OCI-LY3 (cell line): Measurements from ENCODE around the gene EEF2K.

ENCODE experiments used
- H2AFZ ChIP-seq: fragments of 200-600, 300-600 bp; shearing (Covaris generic); 2 replicates; pipeline ENCODE4 v1.6.0; 2014; ENCODE audit warnings: antibody characterized with exemption, low read depth, low read length
- H3K27ac ChIP-seq: fragments of 200-600, 300-600 bp; sonication (generic); 2 replicates; pipeline ENCODE4 v1.5.1; 2014; ENCODE audit warnings: mild to moderate bottlenecking, low read length, moderate library complexity, mixed read lengths
- H3K27me3 ChIP-seq: fragments of 200-600, 300-600 bp; sonication (generic); 2 replicates; pipeline ENCODE4 v1.6.1; 2014; ENCODE audit warnings: low read depth, low read length, mixed read lengths
- H3K36me3 ChIP-seq: fragments of 200-600, 300-600 bp; sonication (generic); replicated peaks from 2 replicates; pipeline ENCODE3; 2014; ENCODE audit warnings: low read depth, low read length, mixed read lengths
- H3K4me1 ChIP-seq: fragments of 300-600, 200-600 bp; sonication (generic); 2 replicates; pipeline ENCODE4 v1.6.1; 2014; ENCODE audit warnings: low read length, mixed read lengths
- H3K4me2 ChIP-seq: fragments of 200-600, 300-600 bp; sonication (generic); 2 replicates; pipeline ENCODE4 v1.6.1; 2014; ENCODE audit warnings: low read length, mixed read lengths
- H3K4me3 ChIP-seq: fragments of 300-600, 200-600 bp; sonication (generic); 2 replicates; pipeline ENCODE4 v1.5.1; 2014; ENCODE audit warnings: antibody characterized with exemption, mild to moderate bottlenecking, low read length, moderate library complexity
- H3K79me2 ChIP-seq: fragments of 300-600, 200-600 bp; shearing (Covaris generic); 2 replicates; pipeline ENCODE4 v1.6.1; 2014; ENCODE audit warnings: mild to moderate bottlenecking, low read length, mixed read lengths
- H3K9ac ChIP-seq: fragments of 300-600, 200-600 bp; shearing (Covaris generic); 2 replicates; pipeline ENCODE4 v1.6.0; 2014; ENCODE audit warnings: mild to moderate bottlenecking, low read length, moderate library complexity
- H3K9me3 ChIP-seq: fragments of 200-600, 300-600 bp; shearing (Covaris generic); 2 replicates; pipeline ENCODE4 v1.6.1; 2014; ENCODE audit warnings: low read length, mixed read lengths; ENCODE audit not compliant: insufficient read depth
- H4K20me1 ChIP-seq: fragments of 200-600, 300-600 bp; sonication (generic); 2 replicates; pipeline ENCODE4 v1.6.1; 2016; ENCODE audit warnings: low read length, mixed read lengths; ENCODE audit not compliant: insufficient read depth
- CTCF ChIP-seq: fragments of 200-600, 300-600 bp; sonication (generic); IDR thresholded peaks from 2 replicates; pipeline ENCODE4 v1.5.1; 2014; ENCODE audit warnings: antibody characterized with exemption, low read length, low read depth
- EZH2phosphoT487 ChIP-seq: fragments of 200-600 bp; shearing (Covaris generic); IDR thresholded peaks from 2 replicates; pipeline ENCODE4 v1.6.1; 2018; ENCODE audit warnings: antibody characterized with exemption, mixed run types, low read depth

Gene EEF2K

GRCh38 chr16:22240023-22240710 lies 34.1 kb downstream of the EEF2K start:
- Histone ChIP-seq H3K4me3 (no peak overlapping the region), H4K20me1 (peaks cover 20% of the 10 kb centered on the region), H2AFZ (no peak overlapping the region), H3K79me2 (peaks cover 58% of the 10 kb centered on the region), H3K27me3 (no peaks in the 10 kb centered on the region), H3K9me3 (no peaks in the 10 kb centered on the region), H3K36me3 (peaks cover 21% of the 10 kb centered on the region), H3K4me2 (no peak overlapping the region; the same call in 1 of the 2 replicates), H3K4me1 (peaks cover 14% of the 10 kb centered on the region), H3K27ac (no peak overlapping the region), H3K9ac (no peak overlapping the region)
- TF ChIP-seq EZH2phosphoT487 (no peak), CTCF (no peak)

GRCh38 chr16:22250522-22250921 lies 44.4 kb downstream of the EEF2K start:
- H3K9ac ChIP-seq = no peak overlapping the region
- H3K27me3 ChIP-seq = no peaks in the 10 kb centered on the region
- H3K4me1 ChIP-seq = no peaks in the 10 kb centered on the region
- H4K20me1 ChIP-seq = no peaks in the 10 kb centered on the region
- no peak overlapping the region for H3K4me2 ChIP-seq
- H3K4me3 ChIP-seq = no peak overlapping the region
- no peaks in the 10 kb centered on the region for H3K9me3 ChIP-seq
- TF ChIP-seq CTCF (no peak), EZH2phosphoT487 (no peak)
- no peaks in the 10 kb centered on the region for H3K79me2 ChIP-seq
- H2AFZ ChIP-seq = no peak overlapping the region
- H3K27ac ChIP-seq = no peak overlapping the region
- H3K36me3 ChIP-seq = peaks cover 58% of the 10 kb centered on the region

GRCh38 chr16:22252317-22252716 lies 46.2 kb downstream of the EEF2K start:
- no peak for TF ChIP-seq EZH2phosphoT487
- TF ChIP-seq CTCF = no peak
- no peaks in the 10 kb centered on the region for H3K27me3 ChIP-seq
- H2AFZ ChIP-seq = no peak overlapping the region
- no peak overlapping the region for H3K27ac ChIP-seq
- no peak overlapping the region for H3K4me3 ChIP-seq
- peaks cover 62% of the 10 kb centered on the region for H3K36me3 ChIP-seq
- no peaks in the 10 kb centered on the region for H4K20me1 ChIP-seq
- no peak overlapping the region for H3K4me2 ChIP-seq
- no peaks in the 10 kb centered on the region for H3K79me2 ChIP-seq
- no peaks in the 10 kb centered on the region for H3K9me3 ChIP-seq
- H3K4me1 ChIP-seq = no peaks in the 10 kb centered on the region
- H3K9ac ChIP-seq = no peak overlapping the region

GRCh38 chr16:22253272-22253671 lies 47.2 kb downstream of the EEF2K start:
- no peak overlapping the region for H3K4me3 ChIP-seq
- no peaks in the 10 kb centered on the region for H3K9me3 ChIP-seq
- H3K9ac ChIP-seq = no peak overlapping the region
- H3K27ac ChIP-seq = no peak overlapping the region
- no peak overlapping the region for H2AFZ ChIP-seq
- no peak for TF ChIP-seq CTCF
- TF ChIP-seq EZH2phosphoT487 = no peak
- H3K79me2 ChIP-seq = no peaks in the 10 kb centered on the region
- no peaks in the 10 kb centered on the region for H3K4me1 ChIP-seq
- H4K20me1 ChIP-seq = no peaks in the 10 kb centered on the region
- H3K36me3 ChIP-seq = peaks cover 66% of the 10 kb centered on the region
- no peaks in the 10 kb centered on the region for H3K27me3 ChIP-seq
- no peak overlapping the region for H3K4me2 ChIP-seq
